Glutamatergic neuron (in vitro differentiated cells): ENCODE results near the gene FBP2. TPM values are rescaled to one million over a fixed set of nuclear protein-coding genes. Genes with fewer than 3 reads are reported as not detected.

Experiments
- total RNA-seq: library from RNA; stranded (reverse); fragmentation: NEBNext Ultra II Directional; extraction: Animal tissue kit (Norgen Biotek cat#: 25700); gene quantifications from one replicate; pipeline ENCODE4 v1.2.1, GENCODE V29; 2021; ENCODE audit not compliant: unreplicated experiment

Gene FBP2
- total RNA-seq, 1 donor from 2014 or later: not detected

Other genes starting within 250 kb of the FBP2 start
- gene PCAT7, start 38.7 kb downstream of the FBP2 start, total RNA-seq: 16.4 TPM
- gene FBP1, start 45.7 kb upstream of the FBP2 start, total RNA-seq: not detected
- gene AOPEP, start 132.9 kb upstream of the FBP2 start, total RNA-seq: 25.8 TPM